Ishikawa (cell line): Measurements from ENCODE around the gene ARCN1.

ENCODE experiments used
- CEBPB ChIP-seq: IDR thresholded peaks from 2 replicates; pipeline ENCODE4 v1.6.1; 2012
- CREB1 ChIP-seq: IDR thresholded peaks from 2 replicates; pipeline ENCODE4 v1.6.1; 2012; ENCODE audit warnings: low read depth
- EP300 ChIP-seq: IDR thresholded peaks from 2 replicates; pipeline ENCODE4 v1.6.1; 2012; ENCODE audit warnings: borderline replicate concordance
- FOXM1 ChIP-seq: IDR thresholded peaks from 2 replicates; pipeline ENCODE4 v1.6.1; 2012; ENCODE audit warnings: low read depth, borderline replicate concordance
- MAX ChIP-seq: IDR thresholded peaks from 2 replicates; pipeline ENCODE4 v1.6.1; 2012
- RAD21 ChIP-seq: IDR thresholded peaks from 2 replicates; pipeline ENCODE4 v1.6.1; 2012; ENCODE audit warnings: low read depth
- YY1 ChIP-seq: IDR thresholded peaks from 2 replicates; pipeline ENCODE4 v1.6.1; 2012; ENCODE audit warnings: low read depth

GRCh38 chr11:118536726-118537125 is 35.5 kb upstream of the ARCN1 start:
- TF ChIP-seq MAX (no peak), FOXM1 (no peak), RAD21 (no peak), YY1 (no peak), CREB1 (no peak), EP300 (no peak), CEBPB (no peak)
